HG03575 (cell line): ENCODE results near the gene SPI1.

Source experiments
- ATAC-seq: cut with Tn5 transposase; IDR thresholded peaks from one replicate; pipeline ENCODE4 v1.9.1; 2021; ENCODE audit not compliant: unreplicated experiment, insufficient number of reproducible peaks, low FRiP score; ENCODE audit errors: extremely low read depth

The SPI1 gene

GRCh38 chr11:47369676-47370075 is 8.7 kb downstream of the SPI1 start:
- no peak for ATAC-seq

GRCh38 chr11:47366020-47366490 is 12.3 kb downstream of the SPI1 start:
- no peak for ATAC-seq

- ATAC-seq = no peak
Measured at GRCh38 chr11:47361419-47361818, 16.9 kb downstream of the SPI1 start.

- no peak for ATAC-seq
Measured at GRCh38 chr11:47360341-47360740, 18.0 kb downstream of the SPI1 start.

- no peak for ATAC-seq
Measured at GRCh38 chr11:47359586-47359985, 18.8 kb downstream of the SPI1 start.

GRCh38 chr11:47359162-47359561 is 19.2 kb downstream of the SPI1 start:
- no peak for ATAC-seq

GRCh38 chr11:47358731-47359051 is 19.7 kb downstream of the SPI1 start:
- ATAC-seq = no peak

- no peak for ATAC-seq
Measured at GRCh38 chr11:47357985-47358730, 20.2 kb downstream of the SPI1 start.

- ATAC-seq = no peak
Measured at GRCh38 chr11:47356998-47357329, 21.4 kb downstream of the SPI1 start.

- ATAC-seq = no peak
Measured at GRCh38 chr11:47356129-47356997, 22.0 kb downstream of the SPI1 start.

GRCh38 chr11:47355283-47356128 is 22.8 kb downstream of the SPI1 start:
- ATAC-seq = no peak

- ATAC-seq = no peak
Measured at GRCh38 chr11:47354913-47355282, 23.4 kb downstream of the SPI1 start.

- ATAC-seq = no peak
Measured at GRCh38 chr11:47353978-47354774, 24.2 kb downstream of the SPI1 start.

GRCh38 chr11:47352556-47352955 is 25.8 kb downstream of the SPI1 start, which contains the start of gene MYBPC3:
Gene MYBPC3 (minus strand): TSS chr11:47352702. CDS start chr11:47352647, 55 bp downstream.
- no peak for ATAC-seq

- ATAC-seq = no peak
Measured at GRCh38 chr11:47351156-47352126, 26.9 kb downstream of the SPI1 start.

- ATAC-seq = no peak
Measured at GRCh38 chr11:47350315-47350714, 28.0 kb downstream of the SPI1 start.

GRCh38 chr11:47349521-47350095 is 28.7 kb downstream of the SPI1 start:
- no peak for ATAC-seq
